GM12892 (cell line): ENCODE data around the gene RPS14.

ENCODE experiments used
- POLR2A ChIP-seq: IDR thresholded peaks from 2 replicates; pipeline ENCODE4 v1.6.1; 2011; ENCODE audit warnings: low read depth, low read length, control low read depth
- POLR2AphosphoS5 ChIP-seq: IDR thresholded peaks from 2 replicates; pipeline ENCODE4 v1.6.1; 2011; ENCODE audit warnings: low read depth, low read length, control low read depth
- TAF1 ChIP-seq: IDR thresholded peaks from 2 replicates; pipeline ENCODE4 v1.6.1; 2011; ENCODE audit warnings: low read depth, mild to moderate bottlenecking, control low read depth, low read length, borderline replicate concordance

DNA sequence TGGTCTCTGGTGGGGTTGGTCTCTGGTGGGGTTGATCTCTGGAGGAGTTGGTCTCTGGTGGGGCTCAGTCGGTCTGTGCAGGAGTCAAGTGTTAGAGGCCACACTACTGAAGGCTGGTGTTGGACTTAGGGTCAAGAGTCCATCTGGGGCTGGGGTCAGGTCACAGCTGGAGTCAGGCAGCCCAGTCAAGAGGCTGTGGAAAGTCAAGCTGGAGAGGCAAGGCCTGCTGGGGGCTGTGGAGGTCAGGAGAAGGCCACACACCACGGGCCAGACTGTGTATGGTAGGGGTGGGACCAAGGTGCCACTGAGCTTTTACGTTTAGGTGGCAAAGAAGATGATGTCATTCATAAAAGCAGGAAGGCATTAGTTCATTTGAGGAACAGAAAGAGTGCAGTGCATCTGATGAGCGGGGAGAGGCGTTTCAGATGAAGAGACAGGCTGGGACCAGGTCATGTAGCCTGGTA lies 20.1 kb downstream of the RPS14 start:
- TF ChIP-seq POLR2A (no peak), TAF1 (no peak), POLR2AphosphoS5 (no peak)
